HL-60 (cell line): ENCODE data around the gene PDE3A.

Source experiments
- GABPA ChIP-seq: IDR thresholded peaks from 2 replicates; pipeline ENCODE4 v1.6.1; 2012; ENCODE audit warnings: low read depth
- POLR2AphosphoS5 ChIP-seq: IDR thresholded peaks from 2 replicates; pipeline ENCODE4 v1.6.1; 2012; ENCODE audit warnings: low read depth
- SPI1 ChIP-seq: IDR thresholded peaks from 2 replicates; pipeline ENCODE4 v1.6.1; 2012; ENCODE audit warnings: low read depth, mild to moderate bottlenecking, borderline replicate concordance
- TF ChIP-seq, protein P1 (sequence below): IDR thresholded peaks from one replicate; pipeline ENCODE4 v1.5.1; 2011; ENCODE audit warnings: low read length, control low read depth, inconsistent platforms; ENCODE audit not compliant: insufficient read depth
- TF ChIP-seq, protein P2 (sequence below): IDR thresholded peaks from 2 replicates; pipeline ENCODE4 v1.6.1; 2012; ENCODE audit warnings: low read depth; ENCODE audit not compliant: insufficient replicate concordance

DNA sequence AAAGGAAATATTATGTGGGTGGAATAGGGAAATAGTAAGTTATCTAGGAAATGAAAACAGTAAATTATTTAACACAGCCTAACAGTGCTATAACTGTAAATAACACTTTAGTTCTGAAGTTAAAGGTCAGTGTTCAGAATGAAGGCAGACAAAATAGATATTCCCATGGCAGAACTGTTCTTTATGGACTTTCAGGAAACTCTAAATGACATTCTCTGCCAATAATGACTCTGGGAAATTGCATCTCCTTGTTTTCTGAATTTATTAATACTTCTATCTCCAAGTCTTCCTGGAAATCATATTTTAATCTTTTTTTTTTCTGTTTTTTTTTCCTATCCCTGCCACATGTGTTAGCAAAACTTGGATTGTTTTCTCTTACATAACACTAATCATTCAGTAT lies 101.4 kb downstream of the PDE3A start:
- TF ChIP-seq POLR2AphosphoS5 (no peak), SPI1 (no peak), GABPA (no peak)
- TF ChIP-seq, protein P1, sequence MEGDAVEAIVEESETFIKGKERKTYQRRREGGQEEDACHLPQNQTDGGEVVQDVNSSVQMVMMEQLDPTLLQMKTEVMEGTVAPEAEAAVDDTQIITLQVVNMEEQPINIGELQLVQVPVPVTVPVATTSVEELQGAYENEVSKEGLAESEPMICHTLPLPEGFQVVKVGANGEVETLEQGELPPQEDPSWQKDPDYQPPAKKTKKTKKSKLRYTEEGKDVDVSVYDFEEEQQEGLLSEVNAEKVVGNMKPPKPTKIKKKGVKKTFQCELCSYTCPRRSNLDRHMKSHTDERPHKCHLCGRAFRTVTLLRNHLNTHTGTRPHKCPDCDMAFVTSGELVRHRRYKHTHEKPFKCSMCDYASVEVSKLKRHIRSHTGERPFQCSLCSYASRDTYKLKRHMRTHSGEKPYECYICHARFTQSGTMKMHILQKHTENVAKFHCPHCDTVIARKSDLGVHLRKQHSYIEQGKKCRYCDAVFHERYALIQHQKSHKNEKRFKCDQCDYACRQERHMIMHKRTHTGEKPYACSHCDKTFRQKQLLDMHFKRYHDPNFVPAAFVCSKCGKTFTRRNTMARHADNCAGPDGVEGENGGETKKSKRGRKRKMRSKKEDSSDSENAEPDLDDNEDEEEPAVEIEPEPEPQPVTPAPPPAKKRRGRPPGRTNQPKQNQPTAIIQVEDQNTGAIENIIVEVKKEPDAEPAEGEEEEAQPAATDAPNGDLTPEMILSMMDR = no peak
- TF ChIP-seq, protein P2, sequence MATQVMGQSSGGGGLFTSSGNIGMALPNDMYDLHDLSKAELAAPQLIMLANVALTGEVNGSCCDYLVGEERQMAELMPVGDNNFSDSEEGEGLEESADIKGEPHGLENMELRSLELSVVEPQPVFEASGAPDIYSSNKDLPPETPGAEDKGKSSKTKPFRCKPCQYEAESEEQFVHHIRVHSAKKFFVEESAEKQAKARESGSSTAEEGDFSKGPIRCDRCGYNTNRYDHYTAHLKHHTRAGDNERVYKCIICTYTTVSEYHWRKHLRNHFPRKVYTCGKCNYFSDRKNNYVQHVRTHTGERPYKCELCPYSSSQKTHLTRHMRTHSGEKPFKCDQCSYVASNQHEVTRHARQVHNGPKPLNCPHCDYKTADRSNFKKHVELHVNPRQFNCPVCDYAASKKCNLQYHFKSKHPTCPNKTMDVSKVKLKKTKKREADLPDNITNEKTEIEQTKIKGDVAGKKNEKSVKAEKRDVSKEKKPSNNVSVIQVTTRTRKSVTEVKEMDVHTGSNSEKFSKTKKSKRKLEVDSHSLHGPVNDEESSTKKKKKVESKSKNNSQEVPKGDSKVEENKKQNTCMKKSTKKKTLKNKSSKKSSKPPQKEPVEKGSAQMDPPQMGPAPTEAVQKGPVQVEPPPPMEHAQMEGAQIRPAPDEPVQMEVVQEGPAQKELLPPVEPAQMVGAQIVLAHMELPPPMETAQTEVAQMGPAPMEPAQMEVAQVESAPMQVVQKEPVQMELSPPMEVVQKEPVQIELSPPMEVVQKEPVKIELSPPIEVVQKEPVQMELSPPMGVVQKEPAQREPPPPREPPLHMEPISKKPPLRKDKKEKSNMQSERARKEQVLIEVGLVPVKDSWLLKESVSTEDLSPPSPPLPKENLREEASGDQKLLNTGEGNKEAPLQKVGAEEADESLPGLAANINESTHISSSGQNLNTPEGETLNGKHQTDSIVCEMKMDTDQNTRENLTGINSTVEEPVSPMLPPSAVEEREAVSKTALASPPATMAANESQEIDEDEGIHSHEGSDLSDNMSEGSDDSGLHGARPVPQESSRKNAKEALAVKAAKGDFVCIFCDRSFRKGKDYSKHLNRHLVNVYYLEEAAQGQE = no peak
